GM19023 (cell line): ENCODE data around the gene POLRMT.
"Not testable (repeated sequence)": the region's sequence is repeated elsewhere in the genome, so short reads cannot be mapped to it uniquely, and the experiment has no call there.

Experiments
- ATAC-seq: cut with Tn5 transposase; IDR thresholded peaks from one replicate; pipeline ENCODE4 v1.9.1; 2021; ENCODE audit warnings: mild to moderate bottlenecking, moderate library complexity; ENCODE audit not compliant: unreplicated experiment

Gene POLRMT

DNA sequence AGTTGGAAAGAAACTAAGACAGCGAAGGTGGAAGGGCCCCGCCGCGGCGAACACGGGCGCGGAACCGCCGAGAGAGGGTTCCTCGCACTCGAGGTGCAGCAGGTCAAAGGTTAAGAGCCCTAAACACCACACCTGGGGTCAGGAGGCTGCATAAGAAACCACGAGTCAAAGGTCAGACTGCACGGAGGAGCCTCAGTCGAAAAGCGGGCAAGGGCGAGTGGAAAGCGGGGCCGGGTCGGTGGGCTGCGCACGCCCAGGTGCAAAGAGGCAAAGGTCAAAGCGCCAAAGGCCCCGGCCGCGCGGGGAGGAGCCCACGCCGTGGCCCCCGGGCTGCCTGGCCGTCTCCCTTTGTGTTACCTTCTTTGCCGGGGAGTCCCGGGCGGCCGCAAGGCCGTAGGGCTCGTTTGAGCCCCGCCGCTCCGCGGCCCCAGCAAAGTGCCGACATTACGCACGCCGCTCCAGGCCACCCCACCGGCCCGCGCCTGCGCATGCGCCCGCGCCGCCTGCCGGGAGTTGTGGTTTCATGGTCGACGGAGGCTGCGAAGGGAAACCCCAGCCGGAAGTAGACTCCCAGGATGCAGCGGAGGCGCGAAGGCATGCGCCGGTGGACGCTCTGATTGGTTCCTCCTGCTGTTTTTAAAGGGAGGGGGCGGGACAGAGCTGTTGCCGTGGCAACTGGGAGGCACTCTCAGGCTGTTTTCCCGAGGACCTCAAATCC, at the start of gene POLRMT:
POLRMT (minus strand) TSS at position 470 of the 718 bp plus-strand sequence; CDS start at position 445, 25 bp downstream.
- ATAC-seq, result peak; percentile 80

DNA sequence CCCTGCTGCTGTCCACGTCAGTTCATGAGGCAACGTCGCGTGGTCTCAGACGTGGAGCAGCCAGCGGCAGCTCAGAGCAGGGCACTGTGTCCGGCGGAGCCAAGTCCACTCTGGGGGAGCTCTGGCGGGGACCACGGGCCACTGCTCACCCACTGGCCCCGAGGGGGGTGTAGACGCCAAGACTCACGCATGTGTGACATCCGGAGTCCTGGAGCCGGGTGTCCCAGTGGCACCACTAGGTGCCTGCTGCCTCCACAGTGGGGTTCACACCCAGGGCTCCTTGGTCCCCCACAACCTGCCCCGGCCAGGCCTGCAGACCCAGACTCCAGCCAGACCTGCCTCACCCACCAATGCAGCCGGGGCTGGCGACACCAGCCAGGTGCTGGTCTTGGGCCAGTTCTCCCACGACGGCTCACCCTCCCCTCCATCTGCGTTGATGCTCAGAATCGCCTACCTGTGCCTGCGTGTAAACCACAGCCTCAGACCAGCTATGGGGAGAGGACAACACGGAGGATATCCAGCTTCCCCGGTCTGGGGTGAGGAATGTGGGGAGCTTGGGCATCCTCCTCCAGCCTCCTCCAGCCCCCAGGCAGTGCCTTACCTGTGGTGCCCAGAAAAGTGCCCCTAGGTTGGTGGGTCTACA, 49.5 kb upstream of the POLRMT start:
- no peak for ATAC-seq

DNA sequence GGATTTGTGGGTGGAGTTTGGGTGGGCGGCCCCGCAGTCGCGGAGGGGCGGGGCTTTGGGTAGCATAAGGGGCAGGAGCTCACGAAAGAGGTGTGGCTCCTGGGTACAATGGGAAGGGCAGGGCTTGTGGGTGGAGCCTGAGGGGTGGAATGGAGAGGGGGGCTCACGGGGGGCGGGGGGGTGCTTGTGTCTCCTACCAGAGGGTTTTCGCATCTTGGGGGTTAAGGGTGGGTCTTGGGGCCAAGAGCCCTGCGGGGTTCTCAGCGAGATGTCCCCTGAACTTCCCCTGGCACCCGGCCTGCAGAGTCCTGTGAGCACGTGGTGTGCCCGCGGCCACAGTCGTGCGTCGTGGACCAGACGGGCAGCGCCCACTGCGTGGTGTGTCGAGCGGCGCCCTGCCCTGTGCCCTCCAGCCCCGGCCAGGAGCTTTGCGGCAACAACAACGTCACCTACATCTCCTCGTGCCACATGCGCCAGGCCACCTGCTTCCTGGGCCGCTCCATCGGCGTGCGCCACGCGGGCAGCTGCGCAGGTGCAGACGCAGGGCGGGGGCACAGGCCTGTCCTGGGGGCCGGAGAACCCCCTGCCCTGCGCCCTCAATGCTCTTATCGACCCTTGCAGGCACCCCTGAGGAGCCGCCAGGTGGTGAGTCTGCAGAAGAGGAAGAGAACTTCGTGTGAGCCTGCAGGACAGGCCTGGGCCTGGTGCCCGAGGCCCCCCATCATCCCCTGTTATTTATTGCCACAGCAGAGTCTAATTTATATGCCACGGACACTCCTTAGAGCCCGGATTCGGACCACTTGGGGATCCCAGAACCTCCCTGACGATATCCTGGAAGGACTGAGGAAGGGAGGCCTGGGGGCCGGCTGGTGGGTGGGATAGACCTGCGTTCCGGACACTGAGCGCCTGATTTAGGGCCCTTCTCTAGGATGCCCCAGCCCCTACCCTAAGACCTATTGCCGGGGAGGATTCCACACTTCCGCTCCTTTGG, 48.0 kb upstream of the POLRMT start:
- no peak for ATAC-seq

DNA sequence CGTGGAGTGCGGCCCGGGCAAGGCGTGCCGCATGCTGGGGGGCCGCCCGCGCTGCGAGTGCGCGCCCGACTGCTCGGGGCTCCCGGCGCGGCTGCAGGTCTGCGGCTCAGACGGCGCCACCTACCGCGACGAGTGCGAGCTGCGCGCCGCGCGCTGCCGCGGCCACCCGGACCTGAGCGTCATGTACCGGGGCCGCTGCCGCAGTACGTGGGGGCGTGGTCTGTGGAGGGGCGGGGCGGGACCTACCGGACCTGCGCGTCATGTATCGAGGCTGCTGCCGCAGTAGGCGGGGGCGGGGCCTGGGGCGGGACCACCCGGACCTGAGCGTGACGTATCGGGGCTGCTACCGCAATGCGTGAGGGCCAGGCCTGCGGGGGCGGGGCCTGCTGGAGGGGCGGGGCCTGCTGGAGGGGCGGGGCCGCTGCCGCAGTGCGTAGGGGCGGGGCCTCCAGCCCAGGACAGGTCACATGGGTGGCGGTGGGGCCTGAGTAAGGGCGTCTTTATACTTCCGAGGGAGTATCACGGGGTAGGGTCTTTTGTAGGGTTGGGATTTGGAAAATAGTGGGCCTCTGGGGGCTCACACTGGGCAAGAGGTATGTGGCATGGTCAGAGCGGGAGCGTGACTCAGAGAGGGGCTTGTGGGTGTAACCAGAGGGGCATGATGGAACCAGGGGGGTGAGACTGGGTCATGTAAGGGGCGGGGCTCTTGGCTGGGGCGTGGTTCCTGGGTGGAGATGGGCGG, 47.1 kb upstream of the POLRMT start:
- peak; percentile 66 for ATAC-seq

DNA sequence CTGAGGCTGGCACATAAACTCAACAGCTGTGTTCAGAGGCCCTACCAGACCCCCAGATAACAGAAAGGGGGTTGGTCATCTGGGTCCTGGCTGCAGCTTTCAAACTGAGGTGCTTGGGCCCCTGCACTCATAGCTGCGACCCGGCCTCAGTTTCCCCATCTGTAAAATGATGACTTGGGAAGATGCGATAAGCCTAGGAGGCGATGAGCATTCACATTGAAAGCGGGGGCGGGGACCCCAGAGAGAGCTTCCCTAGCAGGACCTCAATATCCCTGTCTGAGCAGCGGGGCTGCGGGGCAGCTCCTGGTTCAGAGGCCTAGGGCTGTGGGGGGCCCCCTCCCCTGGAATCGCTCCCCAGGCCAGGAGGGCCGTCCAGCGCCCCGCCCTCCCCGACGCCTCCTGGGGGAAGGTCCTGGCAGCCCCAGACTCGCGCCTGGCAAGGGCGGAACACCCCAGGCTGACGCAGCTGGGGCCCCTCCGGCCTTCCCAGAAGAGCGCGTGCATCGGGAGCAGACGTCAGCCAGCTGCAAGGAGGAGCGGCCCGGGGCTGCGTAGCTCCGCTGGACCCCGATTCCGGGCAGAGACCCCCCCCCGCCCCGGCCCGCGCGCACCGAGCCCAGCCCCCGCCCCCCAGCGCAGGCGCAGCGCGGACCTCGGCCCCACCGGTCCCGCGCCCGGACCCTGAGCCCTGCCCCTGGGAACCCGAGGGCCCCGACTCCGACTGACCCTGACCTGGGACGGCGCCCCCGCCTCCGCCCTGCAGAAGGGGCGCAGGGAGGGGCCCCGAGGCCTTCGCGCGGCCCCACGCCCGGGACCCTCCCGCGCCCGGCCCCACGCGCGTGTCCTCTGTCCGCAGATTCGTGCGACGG, 46.3 kb upstream of the POLRMT start:
- no peak for ATAC-seq

DNA sequence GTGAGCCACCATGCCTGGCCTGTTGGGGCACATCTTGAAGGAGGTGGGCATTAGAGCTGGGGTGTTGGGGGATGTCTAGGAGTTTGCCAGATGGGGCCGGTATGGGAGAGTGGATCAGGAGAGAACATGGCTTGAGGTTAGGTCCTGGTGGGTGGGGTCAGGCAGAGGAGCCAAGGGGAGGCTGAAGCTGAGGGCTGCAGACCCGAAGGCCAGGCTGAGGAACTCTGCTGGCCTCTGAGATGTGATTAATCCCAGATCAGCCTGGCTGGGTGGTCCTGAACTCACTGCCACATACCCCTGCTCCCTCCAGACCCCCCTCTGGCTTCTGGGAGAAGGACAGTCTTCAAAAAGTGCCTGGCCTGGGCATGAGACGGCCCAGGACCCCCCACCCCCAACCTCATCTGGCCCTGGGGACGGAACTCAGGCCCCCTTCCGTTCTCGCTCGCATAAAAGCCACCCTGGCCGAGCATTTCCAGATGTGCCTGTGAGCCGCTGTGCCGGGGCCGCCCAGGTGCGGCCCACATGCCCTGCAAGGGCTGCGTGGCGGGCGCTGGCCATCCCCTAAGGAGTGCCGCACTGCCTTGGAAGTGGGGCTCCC, 45.6 kb upstream of the POLRMT start:
- no peak for ATAC-seq

DNA sequence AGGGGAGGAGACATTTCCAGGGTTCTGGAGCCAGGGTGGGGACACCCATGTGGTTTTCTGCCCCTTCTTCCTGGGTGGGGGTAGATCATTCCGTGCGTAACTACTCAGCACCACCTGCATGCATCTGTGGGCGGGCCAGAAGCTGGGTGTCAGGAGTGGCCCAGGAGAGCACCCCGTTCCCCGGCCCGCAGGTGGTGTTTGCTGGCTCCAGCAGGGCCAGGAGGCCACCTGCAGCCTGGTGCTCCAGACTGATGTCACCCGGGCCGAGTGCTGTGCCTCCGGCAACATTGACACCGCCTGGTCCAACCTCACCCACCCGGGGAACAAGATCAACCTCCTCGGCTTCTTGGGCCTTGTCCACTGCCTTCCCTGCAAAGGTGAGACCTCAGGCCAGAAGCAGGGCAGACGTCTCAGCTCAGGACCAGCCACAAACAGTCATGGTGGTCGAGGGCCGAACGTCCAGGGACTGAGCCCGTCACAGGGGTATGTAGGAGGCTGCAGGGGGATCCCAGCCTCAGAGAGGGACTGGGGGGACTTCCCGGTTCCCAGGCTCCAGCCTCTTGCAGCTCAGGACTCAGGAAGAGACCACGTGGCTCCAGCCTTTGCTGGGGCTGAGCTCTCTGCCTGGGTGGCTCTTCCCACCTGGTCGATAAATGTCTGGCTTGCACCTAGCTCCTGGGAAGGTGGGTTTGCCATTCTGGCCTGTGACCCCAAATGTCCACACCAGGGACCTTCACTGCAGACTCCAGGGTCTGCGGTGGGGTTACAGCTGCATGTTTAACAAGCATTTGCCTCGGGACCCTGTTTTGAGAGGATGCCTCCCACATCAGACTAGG, 44.5 kb upstream of the POLRMT start:
- ATAC-seq, result no peak

DNA sequence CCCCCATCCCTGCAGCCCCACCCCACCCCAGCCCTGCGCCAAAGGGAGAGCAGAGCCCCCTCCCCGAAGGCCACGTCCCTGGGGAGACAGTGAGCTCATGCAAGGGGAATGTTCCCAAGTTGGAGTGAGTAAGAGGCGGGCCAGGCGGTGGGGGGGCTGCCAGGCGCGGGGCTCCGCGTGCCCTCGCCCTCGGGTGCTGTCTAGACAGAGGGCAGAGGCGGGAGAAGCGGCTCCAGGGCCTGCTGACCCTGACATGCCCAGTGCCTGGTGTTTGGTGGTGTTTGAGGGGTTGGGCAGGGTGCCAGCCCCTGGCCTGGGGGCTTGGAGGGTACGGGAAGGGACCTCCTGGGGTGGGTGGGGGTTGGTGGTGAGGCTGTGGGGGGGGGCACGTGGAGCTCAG, 43.9 kb upstream of the POLRMT start:
- no peak for ATAC-seq

DNA sequence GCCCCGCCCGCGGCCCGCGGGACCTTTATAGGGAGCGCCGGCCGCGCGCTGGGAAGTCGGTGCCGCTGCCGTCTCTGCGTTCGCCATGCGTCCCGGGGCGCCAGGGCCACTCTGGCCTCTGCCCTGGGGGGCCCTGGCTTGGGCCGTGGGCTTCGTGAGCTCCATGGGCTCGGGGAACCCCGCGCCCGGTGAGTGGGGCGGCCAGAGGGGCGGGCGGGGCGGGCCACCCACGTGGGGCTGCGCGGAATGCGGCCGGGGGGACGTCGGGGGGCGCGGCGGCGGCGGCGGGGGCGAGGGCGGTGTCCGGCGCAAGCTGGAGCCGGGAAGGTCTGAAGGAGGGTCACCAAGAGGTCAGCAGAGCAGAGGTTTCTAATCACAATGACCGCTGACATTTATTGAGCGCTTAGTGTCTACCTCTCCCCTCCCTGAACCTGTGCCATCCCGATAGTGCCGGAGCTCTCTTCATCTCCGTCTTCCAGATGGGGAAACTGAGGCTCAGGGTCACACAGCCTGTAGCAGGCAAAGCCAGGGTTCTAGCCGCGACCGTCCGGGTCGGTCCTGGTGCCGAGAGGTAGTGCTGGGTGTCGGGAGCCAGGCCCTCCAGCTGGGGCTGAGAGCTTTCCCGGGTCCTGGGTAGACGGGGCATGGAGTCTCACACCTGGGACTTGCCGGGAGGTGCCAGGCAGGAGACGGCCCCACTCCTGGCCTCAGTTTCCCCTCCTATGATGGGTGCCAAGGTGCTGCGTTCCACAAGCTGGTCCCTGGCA, 43.2 kb upstream of the POLRMT start, which contains the start of gene FSTL3:
FSTL3 (plus strand) TSS at position 54 of the 767 bp plus-strand sequence; CDS start at position 86, 32 bp downstream.
- ATAC-seq, result no peak

DNA sequence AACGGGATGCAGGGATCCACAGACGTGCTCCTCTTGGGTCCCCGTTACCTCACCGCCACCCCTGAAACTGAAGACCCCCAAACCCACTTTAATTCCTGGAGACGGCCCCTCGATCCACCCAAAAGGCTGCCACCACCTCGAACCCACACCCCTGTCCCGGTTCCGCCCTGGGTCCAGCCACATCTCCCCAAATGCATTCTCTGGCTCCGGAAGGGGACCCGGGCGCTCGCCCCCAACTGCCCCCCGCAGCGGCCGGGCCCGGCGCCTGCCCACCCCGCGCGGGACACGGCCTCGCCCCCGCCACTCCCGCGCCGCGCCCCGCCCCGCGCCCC, 42.6 kb upstream of the POLRMT start:
- no peak for ATAC-seq

DNA sequence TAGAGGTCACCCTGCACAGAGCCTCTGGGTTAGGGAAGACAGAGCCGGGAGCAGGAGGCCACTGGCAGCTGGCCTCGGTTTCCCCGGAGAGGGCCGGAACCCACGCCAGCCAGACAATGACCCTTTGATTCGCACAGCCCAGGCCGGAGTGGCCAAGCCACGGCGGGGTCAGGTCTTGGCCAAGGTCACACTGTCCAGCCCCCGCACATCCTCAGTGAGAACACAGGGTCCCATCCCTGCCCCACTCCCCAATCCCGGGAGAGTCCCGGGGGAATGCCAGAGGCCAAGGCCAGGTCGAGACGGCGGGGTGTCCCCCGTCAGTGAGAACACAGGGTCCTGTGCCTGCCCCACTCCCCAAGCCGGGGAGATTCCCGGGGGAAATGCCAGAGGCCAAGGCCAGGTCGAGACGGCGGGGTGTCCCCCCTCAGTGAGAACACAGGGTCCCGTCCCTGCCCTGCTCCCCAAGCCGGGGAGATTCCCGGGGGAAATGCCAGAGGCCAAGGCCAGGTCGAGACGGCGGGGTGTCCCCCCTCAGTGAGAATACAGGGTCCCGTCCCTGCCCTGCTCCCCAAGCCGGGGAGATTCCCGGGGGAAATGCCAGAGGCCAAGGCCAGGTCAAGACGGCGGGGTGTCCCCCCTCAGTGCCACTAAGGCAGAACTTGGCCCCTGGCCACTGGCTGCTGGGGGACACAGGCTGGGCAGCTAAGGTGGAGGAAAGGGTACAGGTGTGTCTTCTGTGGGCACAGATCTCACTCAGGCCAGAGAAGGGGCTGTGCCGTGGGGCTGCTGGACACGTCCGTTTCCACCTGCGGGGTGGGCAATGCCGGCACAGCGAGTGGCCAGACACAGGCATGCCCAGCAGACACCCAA, 41.2 kb upstream of the POLRMT start:
- ATAC-seq, result no peak

DNA sequence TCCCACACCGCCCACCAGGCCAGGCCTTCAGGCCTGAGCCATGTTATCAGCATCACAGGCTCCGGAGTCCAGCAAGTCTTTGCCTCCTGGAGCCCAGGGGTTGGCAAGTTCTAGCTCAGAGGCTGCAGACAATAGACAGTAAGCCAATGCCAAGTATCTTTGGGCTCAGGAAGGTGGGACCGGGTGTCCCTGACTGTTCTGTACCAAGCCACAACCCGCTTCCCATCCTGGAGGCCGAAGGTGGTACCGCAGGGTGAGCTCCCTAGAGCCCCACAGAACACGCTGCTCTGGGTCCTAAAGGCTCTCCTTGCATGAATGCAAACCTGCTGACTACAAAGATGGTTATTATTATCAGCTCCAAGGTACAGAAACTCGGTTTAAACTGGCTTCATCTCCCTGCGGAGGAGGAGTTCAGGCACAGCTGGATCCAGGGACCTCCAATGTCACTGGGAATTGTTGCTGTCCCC, 37.3 kb upstream of the POLRMT start:
- no peak for ATAC-seq

DNA sequence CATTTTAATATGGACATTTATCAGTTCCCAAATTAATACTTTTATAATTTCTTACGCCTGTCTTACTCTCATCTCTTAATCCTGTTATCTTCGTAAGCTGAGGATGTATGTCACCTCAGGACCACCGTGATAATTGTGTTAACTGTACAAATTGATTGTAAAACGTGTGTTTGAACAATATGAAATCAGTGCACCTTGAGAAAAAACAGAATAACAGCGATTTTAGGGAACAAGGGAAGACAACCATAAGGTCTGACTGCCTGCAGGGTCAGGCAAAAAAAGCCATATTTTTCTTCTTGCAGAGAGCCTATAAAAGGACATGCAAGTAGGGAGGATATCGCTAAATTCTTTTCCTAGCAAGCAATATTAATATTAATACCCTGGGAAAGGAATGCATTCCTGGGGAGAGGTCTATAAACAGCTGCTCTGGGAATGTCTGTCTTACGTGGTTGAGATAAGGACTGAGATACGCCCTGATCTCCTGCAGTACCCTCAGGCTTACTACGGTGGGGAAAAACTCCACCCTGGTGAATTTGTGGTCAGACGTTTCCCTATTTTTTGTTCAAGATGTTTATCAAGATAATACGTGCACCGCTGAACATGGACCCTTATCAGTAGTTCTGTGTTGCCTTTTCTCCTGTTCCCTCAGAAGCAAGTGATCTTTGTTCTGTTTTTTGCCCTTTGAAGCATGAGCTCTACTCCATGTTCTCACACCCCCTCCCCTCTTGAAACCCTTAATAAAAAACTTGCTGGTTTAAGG, 35.5 kb upstream of the POLRMT start:
- not testable (repeated sequence) for ATAC-seq

DNA sequence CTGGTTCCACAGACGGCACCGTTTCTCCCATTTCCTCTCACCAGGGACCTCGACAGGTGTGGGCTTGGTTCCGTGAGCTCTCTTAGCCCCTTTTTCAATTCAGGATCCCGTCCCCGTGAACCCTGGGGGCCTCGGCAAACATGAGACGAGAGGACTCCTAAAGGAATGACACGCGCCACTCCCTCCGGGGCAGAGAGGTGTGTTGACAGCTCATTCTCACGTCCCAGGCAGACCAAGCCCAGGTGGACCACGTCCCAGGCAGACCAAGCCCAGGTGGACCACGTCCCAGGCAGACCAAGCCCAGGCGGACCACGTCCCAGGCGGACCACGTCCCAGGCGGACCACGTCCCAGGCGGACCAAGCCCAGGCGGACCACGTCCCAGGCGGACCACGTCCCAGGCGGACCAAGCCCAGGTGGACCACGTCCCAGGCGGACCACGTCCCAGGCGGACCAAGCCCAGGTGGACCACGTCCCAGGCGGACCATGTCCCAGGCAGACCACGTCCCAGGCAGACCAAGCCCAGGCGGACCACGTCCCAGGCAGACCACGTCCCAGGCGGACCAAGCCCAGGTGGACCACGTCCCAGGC, 33.7 kb upstream of the POLRMT start:
- not testable (repeated sequence) for ATAC-seq

DNA sequence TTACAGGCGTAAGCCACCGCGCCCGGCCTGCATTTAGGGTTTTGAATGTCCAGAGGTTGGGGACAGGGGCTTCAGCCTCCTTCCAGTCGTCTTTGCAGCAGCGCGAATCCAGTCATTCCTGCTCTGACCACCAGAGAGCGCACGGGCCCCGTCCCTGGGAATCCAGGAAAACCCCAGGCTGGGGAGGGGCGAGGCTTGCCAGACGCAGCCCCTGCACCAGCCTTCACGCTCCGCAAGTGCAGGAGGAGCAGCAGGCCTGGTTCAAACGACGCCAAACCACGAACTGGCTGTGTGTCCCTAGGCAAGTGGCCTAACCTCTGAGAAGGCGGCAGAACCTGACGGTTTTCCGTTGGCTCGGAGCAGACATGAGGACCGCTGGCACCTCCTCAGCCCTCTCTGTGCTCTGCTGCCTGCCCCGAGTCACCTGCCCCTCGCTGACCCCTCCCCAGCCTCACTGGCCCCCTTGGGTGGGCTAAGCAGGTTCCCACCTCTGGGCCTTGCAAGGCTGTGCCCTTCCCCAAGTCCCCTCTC, 31.6 kb upstream of the POLRMT start:
- ATAC-seq, result no peak
